IMR-90 (cell line): ENCODE measurements around the gene RAPSN.

Experiments used
- BHLHE40 ChIP-seq: fragments of 150-350 bp; IDR thresholded peaks from 2 replicates; pipeline ENCODE4 v1.6.1; 2016; ENCODE audit warnings: mild to moderate bottlenecking, low read depth, low read length
- CEBPB ChIP-seq: IDR thresholded peaks from 2 replicates; pipeline ENCODE4 v1.6.1; 2012; ENCODE audit warnings: low read depth, low read length, improper control_type of control experiment
- FOS ChIP-seq: fragments of 150-350 bp; IDR thresholded peaks from 2 replicates; pipeline ENCODE4 v1.6.1; 2016; ENCODE audit warnings: low read depth, low read length
- MAFK ChIP-seq: IDR thresholded peaks from 2 replicates; pipeline ENCODE4 v1.6.1; 2012; ENCODE audit warnings: low read depth, low read length, improper control_type of control experiment
- POLR2A ChIP-seq: IDR thresholded peaks from 2 replicates; pipeline ENCODE4 v1.6.1; 2012; ENCODE audit warnings: mild to moderate bottlenecking, low read depth, low read length
- RCOR1 ChIP-seq: IDR thresholded peaks from 2 replicates; pipeline ENCODE4 v1.6.1; 2012; ENCODE audit warnings: mild to moderate bottlenecking, low read length, improper control_type of control experiment; ENCODE audit not compliant: insufficient replicate concordance
- RFX5 ChIP-seq: IDR thresholded peaks from 2 replicates; pipeline ENCODE4 v1.8.0; 2012; ENCODE audit warnings: low read depth, mild to moderate bottlenecking, low read length, moderate library complexity
- SMC3 ChIP-seq: fragments of 150-350 bp; IDR thresholded peaks from 2 replicates; pipeline ENCODE4 v1.6.1; 2016; ENCODE audit warnings: low read depth, mild to moderate bottlenecking, antibody characterized with exemption, low read length, moderate library complexity
- TF ChIP-seq, protein P1 (sequence below): conservative IDR thresholded peaks from 2 replicates; pipeline ENCODE4 v1.5.1; 2012; ENCODE audit warnings: mild to moderate bottlenecking, low read depth, low read length, improper control_type of control experiment
- TF ChIP-seq, protein P2 (sequence below): fragments of 150-350 bp; IDR thresholded peaks from 2 replicates; pipeline ENCODE4 v1.6.1; 2017; ENCODE audit warnings: mild to moderate bottlenecking, antibody characterized with exemption, low read length, low read depth
- TF ChIP-seq, protein P3 (sequence below): fragments of 150-350 bp; IDR thresholded peaks from 2 replicates; pipeline ENCODE4 v1.6.1; 2016; ENCODE audit warnings: low read depth, mild to moderate bottlenecking, low read length, moderate library complexity, borderline replicate concordance

DNA sequence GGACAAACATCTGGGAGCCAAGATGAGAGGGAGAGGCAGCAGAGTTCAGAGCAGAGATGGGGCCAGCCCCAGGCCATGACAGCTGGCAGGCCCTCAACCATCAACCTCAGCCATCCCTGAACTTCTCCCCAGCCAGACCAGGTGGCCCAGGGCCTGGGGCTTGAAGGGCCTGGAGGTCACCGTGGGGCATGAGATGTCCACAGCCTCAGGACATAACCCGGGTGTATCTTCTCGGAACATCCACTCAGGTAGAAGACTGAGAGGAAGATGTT, 53.0 kb downstream of the RAPSN start:
- TF ChIP-seq SMC3 (no peak), CEBPB (no peak), POLR2A (no peak), BHLHE40 (no peak), RFX5 (no peak), FOS (no peak), MAFK (no peak), RCOR1 (no peak)
- TF ChIP-seq, protein P1, sequence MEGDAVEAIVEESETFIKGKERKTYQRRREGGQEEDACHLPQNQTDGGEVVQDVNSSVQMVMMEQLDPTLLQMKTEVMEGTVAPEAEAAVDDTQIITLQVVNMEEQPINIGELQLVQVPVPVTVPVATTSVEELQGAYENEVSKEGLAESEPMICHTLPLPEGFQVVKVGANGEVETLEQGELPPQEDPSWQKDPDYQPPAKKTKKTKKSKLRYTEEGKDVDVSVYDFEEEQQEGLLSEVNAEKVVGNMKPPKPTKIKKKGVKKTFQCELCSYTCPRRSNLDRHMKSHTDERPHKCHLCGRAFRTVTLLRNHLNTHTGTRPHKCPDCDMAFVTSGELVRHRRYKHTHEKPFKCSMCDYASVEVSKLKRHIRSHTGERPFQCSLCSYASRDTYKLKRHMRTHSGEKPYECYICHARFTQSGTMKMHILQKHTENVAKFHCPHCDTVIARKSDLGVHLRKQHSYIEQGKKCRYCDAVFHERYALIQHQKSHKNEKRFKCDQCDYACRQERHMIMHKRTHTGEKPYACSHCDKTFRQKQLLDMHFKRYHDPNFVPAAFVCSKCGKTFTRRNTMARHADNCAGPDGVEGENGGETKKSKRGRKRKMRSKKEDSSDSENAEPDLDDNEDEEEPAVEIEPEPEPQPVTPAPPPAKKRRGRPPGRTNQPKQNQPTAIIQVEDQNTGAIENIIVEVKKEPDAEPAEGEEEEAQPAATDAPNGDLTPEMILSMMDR = no peak
- TF ChIP-seq, protein P2, sequence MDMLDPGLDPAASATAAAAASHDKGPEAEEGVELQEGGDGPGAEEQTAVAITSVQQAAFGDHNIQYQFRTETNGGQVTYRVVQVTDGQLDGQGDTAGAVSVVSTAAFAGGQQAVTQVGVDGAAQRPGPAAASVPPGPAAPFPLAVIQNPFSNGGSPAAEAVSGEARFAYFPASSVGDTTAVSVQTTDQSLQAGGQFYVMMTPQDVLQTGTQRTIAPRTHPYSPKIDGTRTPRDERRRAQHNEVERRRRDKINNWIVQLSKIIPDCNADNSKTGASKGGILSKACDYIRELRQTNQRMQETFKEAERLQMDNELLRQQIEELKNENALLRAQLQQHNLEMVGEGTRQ = no peak
- TF ChIP-seq, protein P3, sequence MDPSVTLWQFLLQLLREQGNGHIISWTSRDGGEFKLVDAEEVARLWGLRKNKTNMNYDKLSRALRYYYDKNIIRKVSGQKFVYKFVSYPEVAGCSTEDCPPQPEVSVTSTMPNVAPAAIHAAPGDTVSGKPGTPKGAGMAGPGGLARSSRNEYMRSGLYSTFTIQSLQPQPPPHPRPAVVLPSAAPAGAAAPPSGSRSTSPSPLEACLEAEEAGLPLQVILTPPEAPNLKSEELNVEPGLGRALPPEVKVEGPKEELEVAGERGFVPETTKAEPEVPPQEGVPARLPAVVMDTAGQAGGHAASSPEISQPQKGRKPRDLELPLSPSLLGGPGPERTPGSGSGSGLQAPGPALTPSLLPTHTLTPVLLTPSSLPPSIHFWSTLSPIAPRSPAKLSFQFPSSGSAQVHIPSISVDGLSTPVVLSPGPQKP = no peak
